Left renal pelvis (tissue), 4 donors: ENCODE measurements around the gene MTCH2. TPM values are rescaled to one million over a fixed set of nuclear protein-coding genes. Genes with fewer than 3 reads are reported as not detected.

Source experiments
- polyA plus RNA-seq, 4 donors: library from polyadenylated mRNA; unstranded; fragments of 120-200 nt; gene quantifications; one replicate each; pipeline ENCODE4 v1.2.1, GENCODE V29; 2013; ENCODE audit not compliant: insufficient read length in 4 of 4

MTCH2 gene
- polyA plus RNA-seq, 4 donors = 50.1 to 123 (median 110) TPM

Other genes starting within 250 kb of the MTCH2 start
- 10 to 100 TPM; 42.6 to 72.0 (median 45.5) TPM for gene SLC39A13, start 234.0 kb downstream of the MTCH2 start, polyA plus RNA-seq
- 100 to 1,000 TPM; 108 to 161 (median 148) TPM for gene PSMC3, start 216.1 kb downstream of the MTCH2 start, polyA plus RNA-seq
- under 1 TPM in 2 of 4 donors, not detected in 2; 0.17 to 0.26 TPM for gene RAPSN, start 193.4 kb downstream of the MTCH2 start, polyA plus RNA-seq
- 100 to 1,000 TPM in 2 of 4 donors, 10 to 100 TPM in 2; 76.5 to 122 (median 106) TPM for gene CELF1, start 89.4 kb downstream of the MTCH2 start, polyA plus RNA-seq
- 10 to 100 TPM; 36.7 to 57.6 (median 51.7) TPM for gene PTPMT1, start 77.0 kb downstream of the MTCH2 start, polyA plus RNA-seq
- 10 to 100 TPM; 21.2 to 26.5 (median 25.0) TPM for gene KBTBD4, start 63.6 kb downstream of the MTCH2 start, polyA plus RNA-seq
- 100 to 1,000 TPM in 3 of 4 donors, 10 to 100 TPM in 1; 80.5 to 151 (median 147) TPM for gene NDUFS3, start 63.5 kb downstream of the MTCH2 start, polyA plus RNA-seq
- 1 to 10 TPM in 1 of 4 donors, under 1 TPM in 3; 0.11 to 4.0 (median 0.37) TPM for gene FAM180B, start 55.9 kb downstream of the MTCH2 start, polyA plus RNA-seq
- 10 to 100 TPM in 2 of 4 donors, 1 to 10 TPM in 2; 6.1 to 12.8 (median 9.5) TPM for gene C1QTNF4, start 48.1 kb downstream of the MTCH2 start, polyA plus RNA-seq
- 10 to 100 TPM in 1 of 4 donors, 1 to 10 TPM in 3; 4.5 to 14.1 (median 8.6) TPM for gene AGBL2, start 72.8 kb upstream of the MTCH2 start, polyA plus RNA-seq
- gene FNBP4, start 124.8 kb upstream of the MTCH2 start, polyA plus RNA-seq = 100 to 1,000 TPM; 102 to 181 (median 131) TPM
- gene NUP160, start 205.8 kb upstream of the MTCH2 start, polyA plus RNA-seq = 10 to 100 TPM; 59.3 to 76.6 (median 68.6) TPM